ENCODE results near the gene HSBP1. TPM values are rescaled to one million over a fixed set of nuclear protein-coding genes. Genes with fewer than 3 reads are reported as not detected.

Gene HSBP1
- total RNA-seq, 1 experiment from 2014 or later, result 167 TPM

DNA sequence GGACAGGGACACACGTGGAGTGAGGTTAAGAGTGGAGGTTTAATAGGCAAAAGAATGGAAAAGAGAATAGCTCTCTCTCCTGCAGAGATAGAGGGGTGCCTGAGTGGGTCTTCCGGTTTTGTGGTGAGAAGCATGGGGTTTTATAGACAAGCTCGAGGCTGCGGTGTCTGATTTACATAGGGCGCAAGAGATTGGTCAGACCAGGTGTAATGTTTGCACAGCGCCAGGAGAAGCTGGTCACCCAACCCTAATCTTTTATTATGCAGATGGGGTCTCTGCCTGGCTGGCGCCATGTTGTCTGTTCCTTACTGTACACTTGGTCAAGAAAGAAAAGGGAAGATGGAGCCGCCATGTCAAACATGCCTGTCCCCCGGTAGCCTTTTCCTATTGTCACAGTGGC lies 46.6 kb downstream of the HSBP1 start:
- Histone ChIP-seq H3K9ac (ENCODE audit: low read length) (no peak overlapping the region), H4K20me1 (ENCODE audit: low read length) (no peaks in the 10 kb centered on the region), H3K27me3 (ENCODE audit: low read length) (peaks cover 52% of the 10 kb centered on the region), H3K9me3 (ENCODE audit: low read length) (no peaks in the 10 kb centered on the region), H3K9me2 (replicated peaks; ENCODE audit: low read length) (no peaks in the 10 kb centered on the region), H3K4me2 (ENCODE audit: low read length) (no peak overlapping the region), H3K4me1 (ENCODE audit: insufficient read depth, low read length) (no peaks in the 10 kb centered on the region), H3K4me3 (ENCODE audit: low read length) (no peak overlapping the region), H2AFZ (ENCODE audit: low read length) (no peak overlapping the region), H3K36me3 (ENCODE audit: low read depth, low read length) (no peaks in the 10 kb centered on the region), H3F3A (ENCODE audit: low read length, unreplicated experiment) (no peaks in the 10 kb centered on the region), H3K27ac (ENCODE audit: low read length) (no peak overlapping the region), H3K79me2 (ENCODE audit: low read length) (no peaks in the 10 kb centered on the region)
- ChIA-PET CTCF (no interaction called here), POLR2A (ENCODE audit: unreplicated experiment) (no interaction called here)
- no peak for DNase-seq
- TF ChIP-seq, protein P1, sequence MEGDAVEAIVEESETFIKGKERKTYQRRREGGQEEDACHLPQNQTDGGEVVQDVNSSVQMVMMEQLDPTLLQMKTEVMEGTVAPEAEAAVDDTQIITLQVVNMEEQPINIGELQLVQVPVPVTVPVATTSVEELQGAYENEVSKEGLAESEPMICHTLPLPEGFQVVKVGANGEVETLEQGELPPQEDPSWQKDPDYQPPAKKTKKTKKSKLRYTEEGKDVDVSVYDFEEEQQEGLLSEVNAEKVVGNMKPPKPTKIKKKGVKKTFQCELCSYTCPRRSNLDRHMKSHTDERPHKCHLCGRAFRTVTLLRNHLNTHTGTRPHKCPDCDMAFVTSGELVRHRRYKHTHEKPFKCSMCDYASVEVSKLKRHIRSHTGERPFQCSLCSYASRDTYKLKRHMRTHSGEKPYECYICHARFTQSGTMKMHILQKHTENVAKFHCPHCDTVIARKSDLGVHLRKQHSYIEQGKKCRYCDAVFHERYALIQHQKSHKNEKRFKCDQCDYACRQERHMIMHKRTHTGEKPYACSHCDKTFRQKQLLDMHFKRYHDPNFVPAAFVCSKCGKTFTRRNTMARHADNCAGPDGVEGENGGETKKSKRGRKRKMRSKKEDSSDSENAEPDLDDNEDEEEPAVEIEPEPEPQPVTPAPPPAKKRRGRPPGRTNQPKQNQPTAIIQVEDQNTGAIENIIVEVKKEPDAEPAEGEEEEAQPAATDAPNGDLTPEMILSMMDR (conservative IDR thresholded peaks at IDR 0.05; ENCODE audit: low read depth, low read length), result no peak
- TF ChIP-seq EZH2phosphoT487 (IDR thresholded peaks at IDR 0.05; ENCODE audit: borderline replicate concordance, low read length), result no peak
- TF ChIP-seq EZH2 (IDR thresholded peaks at IDR 0.05; ENCODE audit: low read length, unreplicated experiment), result no peak
- ATAC-seq, result no peak
- no TSS peak for BruUV-seq (replicated peaks)
- intact Hi-C loops (cut with micrococcal nuclease), result no loop called here

DNA sequence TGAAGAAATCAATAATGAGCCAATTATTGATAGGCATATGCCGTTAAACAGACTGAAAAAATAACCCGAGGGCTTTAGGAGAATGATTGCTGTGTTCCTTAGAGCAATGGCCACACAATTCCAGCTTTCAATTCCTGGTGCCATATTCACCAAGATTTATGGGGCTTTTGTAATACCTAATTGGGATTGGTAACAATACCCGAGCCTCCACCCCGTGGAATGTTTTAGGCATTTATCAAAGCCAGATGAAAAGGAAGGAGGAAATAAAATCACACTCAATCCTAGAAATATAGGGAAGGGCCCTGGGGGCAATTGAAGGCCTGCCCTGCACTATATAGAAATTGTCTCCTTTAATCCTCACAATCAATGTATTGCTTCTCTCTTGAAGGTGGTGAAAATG lies 49.0 kb downstream of the HSBP1 start:
- Histone ChIP-seq H3K27ac (ENCODE audit: low read length) (no peak overlapping the region), H3K9me3 (ENCODE audit: low read length) (no peaks in the 10 kb centered on the region), H3K79me2 (ENCODE audit: low read length) (no peaks in the 10 kb centered on the region), H4K20me1 (ENCODE audit: low read length) (no peaks in the 10 kb centered on the region), H3K4me1 (ENCODE audit: insufficient read depth, low read length) (no peaks in the 10 kb centered on the region), H3K4me2 (ENCODE audit: low read length) (no peak overlapping the region), H3K9me2 (replicated peaks; ENCODE audit: low read length) (no peaks in the 10 kb centered on the region), H3K27me3 (ENCODE audit: low read length) (peaks cover 58% of the 10 kb centered on the region), H3K9ac (ENCODE audit: low read length) (no peak overlapping the region), H3K4me3 (ENCODE audit: low read length) (no peak overlapping the region), H3K36me3 (ENCODE audit: low read depth, low read length) (no peaks in the 10 kb centered on the region), H2AFZ (ENCODE audit: low read length) (no peak overlapping the region), H3F3A (ENCODE audit: low read length, unreplicated experiment) (no peaks in the 10 kb centered on the region)
- BruUV-seq (replicated peaks), result no TSS peak
- intact Hi-C loops (cut with micrococcal nuclease), result no loop called here
- ChIA-PET POLR2A (ENCODE audit: unreplicated experiment) (no interaction called here), CTCF (no interaction called here)
- no peak for ATAC-seq
- DNase-seq, result no peak
- no peak for TF ChIP-seq EZH2phosphoT487 (IDR thresholded peaks at IDR 0.05; ENCODE audit: borderline replicate concordance, low read length)
- no peak for TF ChIP-seq EZH2 (IDR thresholded peaks at IDR 0.05; ENCODE audit: low read length, unreplicated experiment)
- TF ChIP-seq, protein P1 (conservative IDR thresholded peaks at IDR 0.05; ENCODE audit: low read depth, low read length), result no peak

DNA sequence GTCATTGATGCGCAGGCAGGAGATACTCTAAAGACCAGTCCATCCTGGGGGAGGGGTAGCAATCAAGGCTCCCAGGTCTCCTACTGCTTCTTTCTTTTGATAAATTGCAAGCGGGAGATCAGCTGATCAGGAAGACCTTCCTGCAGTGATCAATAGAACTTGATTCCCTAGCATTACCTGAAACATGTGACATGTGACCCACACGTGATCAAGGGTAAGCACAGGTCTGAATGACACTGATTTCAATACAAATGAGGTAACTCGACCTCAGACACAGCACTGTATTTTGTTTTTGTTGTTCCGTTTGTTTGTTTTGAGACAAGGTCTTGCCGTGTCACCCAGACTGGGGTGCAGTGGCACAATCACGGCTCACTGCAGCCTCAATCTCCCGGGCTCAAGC lies 51.5 kb downstream of the HSBP1 start:
- no peak for ATAC-seq
- BruUV-seq (replicated peaks), result no TSS peak
- POLR2A ChIA-PET (ENCODE audit: unreplicated experiment), result no interaction called here
- no peak overlapping the region for H3K9ac ChIP-seq (ENCODE audit: low read length)
- DNase-seq, result no peak
- H3K27me3 ChIP-seq (ENCODE audit: low read length), result peaks cover 55% of the 10 kb centered on the region
- CTCF ChIA-PET, result no interaction called here
- H2AFZ ChIP-seq (ENCODE audit: low read length), result no peak overlapping the region
- intact Hi-C loops (cut with micrococcal nuclease), result no loop called here
- no peaks in the 10 kb centered on the region for H3K4me1 ChIP-seq (ENCODE audit: insufficient read depth, low read length)
- no peaks in the 10 kb centered on the region for H3K36me3 ChIP-seq (ENCODE audit: low read depth, low read length)
- no peaks in the 10 kb centered on the region for H3K9me2 ChIP-seq (replicated peaks; ENCODE audit: low read length)
- TF ChIP-seq EZH2 (IDR thresholded peaks at IDR 0.05; ENCODE audit: low read length, unreplicated experiment) (no peak), EZH2phosphoT487 (IDR thresholded peaks at IDR 0.05; ENCODE audit: borderline replicate concordance, low read length) (no peak)
- TF ChIP-seq, protein P1 (conservative IDR thresholded peaks at IDR 0.05; ENCODE audit: low read depth, low read length), result no peak
- H3K4me2 ChIP-seq (ENCODE audit: low read length), result no peak overlapping the region
- no peak overlapping the region for H3K4me3 ChIP-seq (ENCODE audit: low read length)
- no peaks in the 10 kb centered on the region for H3F3A ChIP-seq (ENCODE audit: low read length, unreplicated experiment)
- no peaks in the 10 kb centered on the region for H3K79me2 ChIP-seq (ENCODE audit: low read length)
- H3K9me3 ChIP-seq (ENCODE audit: low read length), result no peaks in the 10 kb centered on the region
- H3K27ac ChIP-seq (ENCODE audit: low read length), result no peak overlapping the region
- no peaks in the 10 kb centered on the region for H4K20me1 ChIP-seq (ENCODE audit: low read length)

All from PC-3 (cell line).